A673 (cell line): Measurements from ENCODE around the gene PRKAR2B.

Source experiments
- CTCF ChIP-seq: fragments of 300-800, 200-600 bp; sonication (generic); conservative IDR thresholded peaks from 2 replicates; pipeline ENCODE4 v1.5.1; 2017; ENCODE audit warnings: low read depth, mild to moderate bottlenecking, antibody characterized with exemption, low read length, moderate library complexity, mixed read lengths
- EZH2 ChIP-seq: fragments of 200-600 bp; sonication (generic); IDR thresholded peaks from 2 replicates; pipeline ENCODE4 v1.6.1; 2017; ENCODE audit warnings: borderline replicate concordance, low read depth, mild to moderate bottlenecking, mixed read lengths, antibody characterized with exemption, low read length; ENCODE audit not compliant: poor library complexity, severe bottlenecking

GRCh38 chr7:107111196-107111595, 66.7 kb downstream of the PRKAR2B start:
- TF ChIP-seq CTCF: no peak
- TF ChIP-seq EZH2: no peak
